ENCODE data around the gene EDIL3.
"Not testable (repeated sequence)": the region's sequence is repeated elsewhere in the genome, so short reads cannot be mapped to it uniquely, and the experiment has no call there.

EDIL3 gene

GRCh38 chr5:84299959-84300358 is 84.7 kb downstream of the EDIL3 start:
- DNase-seq (ENCODE audit: low read depth in 2 of 2) = no peak

DNA sequence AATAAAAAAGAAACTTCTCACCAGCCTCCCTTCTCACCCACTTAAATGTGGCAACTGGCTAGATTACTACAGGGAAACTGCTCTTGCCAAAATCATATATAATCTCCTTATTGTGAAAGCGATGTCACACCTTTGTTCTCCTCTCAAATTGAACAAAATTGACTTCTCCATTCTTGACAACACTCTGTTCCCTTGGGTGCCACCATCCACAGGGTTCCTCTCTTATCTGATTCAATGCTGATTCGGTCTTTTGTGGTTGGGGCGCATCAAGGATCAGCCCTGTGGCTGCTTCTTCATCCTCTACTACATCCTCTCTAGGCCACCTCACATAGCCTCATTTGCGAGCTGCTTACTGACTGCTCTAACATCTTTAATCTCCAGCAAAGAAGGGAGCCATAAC is 86.1 kb downstream of the EDIL3 start:
- no peak for DNase-seq (ENCODE audit: low read depth in 2 of 2)

GRCh38 chr5:84297641-84298040 is 87.0 kb downstream of the EDIL3 start:
- not testable (repeated sequence) for DNase-seq (ENCODE audit: low read depth in 2 of 2)

- no peak for DNase-seq (ENCODE audit: low read depth in 2 of 2)
Observed at GRCh38 chr5:84292788-84293653, 91.7 kb downstream of the EDIL3 start.

DNA sequence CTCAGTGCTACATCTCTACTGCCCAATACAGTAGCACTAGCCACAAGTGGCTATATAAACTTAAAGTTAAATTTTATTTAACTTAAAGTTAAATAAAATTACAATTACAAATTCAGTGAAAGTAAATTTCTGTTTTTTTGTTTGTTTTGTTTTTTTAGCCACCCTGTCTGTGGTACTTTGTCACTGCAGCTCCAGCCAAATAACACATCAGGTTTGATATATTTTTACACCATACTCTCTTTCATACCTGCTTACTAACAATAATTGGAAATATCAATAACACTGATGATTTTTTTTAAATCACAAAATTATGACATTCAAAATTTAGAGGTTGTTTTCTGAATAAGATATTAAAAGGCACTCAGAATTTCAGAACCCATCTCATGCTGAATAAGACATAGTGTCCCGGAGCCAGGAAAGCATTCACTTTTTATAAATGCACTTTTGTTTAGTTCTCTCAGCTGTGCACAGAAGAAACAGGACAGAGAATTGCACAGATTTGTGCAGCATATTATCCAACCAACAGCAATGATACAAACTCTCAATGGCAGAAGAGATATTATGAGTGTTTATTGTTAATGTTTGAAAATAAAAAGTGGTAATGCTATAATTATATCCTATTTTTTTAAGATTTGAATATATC is 92.6 kb downstream of the EDIL3 start:
- DNase-seq (ENCODE audit: low read depth in 2 of 2) = no peak

- no peak for DNase-seq (ENCODE audit: low read depth in 2 of 2)
Observed at GRCh38 chr5:84290673-84291072, 94.0 kb downstream of the EDIL3 start.

GRCh38 chr5:84290161-84290560 is 94.5 kb downstream of the EDIL3 start:
- DNase-seq (ENCODE audit: low read depth in 2 of 2) = no peak

DNA sequence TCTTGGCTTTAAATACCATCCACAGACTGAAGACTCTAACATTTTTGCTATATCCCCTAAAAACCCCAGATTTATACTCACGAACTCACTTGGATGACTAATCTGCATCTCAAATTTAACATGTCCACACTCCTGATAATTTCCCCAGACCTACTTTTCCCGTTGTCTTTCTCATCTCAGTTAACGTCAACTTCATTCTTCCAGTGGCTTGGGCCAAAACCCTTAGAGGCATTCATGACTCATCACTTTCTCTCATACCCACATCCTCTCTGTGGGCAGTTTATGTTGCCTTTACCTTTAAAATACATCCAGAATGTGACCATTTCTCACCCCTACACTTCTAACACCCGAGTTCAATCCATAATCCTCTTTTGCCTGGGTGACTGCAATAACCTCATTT is 96.7 kb downstream of the EDIL3 start:
- no peak for DNase-seq (ENCODE audit: low read depth in 2 of 2)

DNA sequence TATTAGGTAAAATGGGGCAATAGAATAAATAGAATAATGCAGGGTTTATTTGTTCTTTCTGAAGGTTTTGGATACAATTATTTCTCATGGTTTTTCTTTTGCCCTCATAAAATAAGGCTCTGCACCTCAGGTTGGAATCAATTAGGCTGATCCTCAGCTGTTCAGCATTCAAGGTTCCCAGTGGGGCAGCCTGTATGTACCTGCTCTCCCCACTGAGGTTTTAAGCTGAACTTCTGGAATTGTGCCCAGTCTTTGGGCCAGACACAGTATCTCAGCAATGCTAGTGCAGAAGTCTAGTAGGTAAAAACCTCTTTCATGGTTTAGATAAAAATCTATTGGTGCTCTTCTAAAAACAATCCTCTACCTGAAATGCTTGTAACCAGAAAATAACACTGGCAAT is 98.0 kb downstream of the EDIL3 start:
- no peak for DNase-seq (ENCODE audit: low read depth in 2 of 2)

- DNase-seq (ENCODE audit: low read depth in 2 of 2) = no peak
Observed at GRCh38 chr5:84285641-84286637, 98.7 kb downstream of the EDIL3 start.

DNA sequence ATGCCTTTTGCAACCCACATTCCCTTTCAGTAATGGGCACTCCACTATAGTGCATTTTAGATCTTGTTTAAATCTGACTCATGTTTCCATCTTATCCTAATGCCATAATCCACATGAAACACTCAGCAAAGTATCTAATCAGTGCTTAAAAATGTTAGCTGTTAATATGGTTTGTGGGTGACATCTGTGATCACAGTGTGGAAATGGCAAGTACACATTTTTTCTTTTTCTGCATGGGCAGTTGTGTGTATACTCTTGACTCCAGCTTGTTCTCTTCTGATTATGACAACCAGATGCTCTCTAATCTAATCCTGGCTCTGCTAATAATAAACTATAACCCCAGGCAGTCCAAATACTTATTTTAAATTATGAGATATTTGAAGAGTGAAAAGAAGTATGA is 103.3 kb downstream of the EDIL3 start:
- DNase-seq (ENCODE audit: low read depth in 2 of 2) = no peak

- no peak for DNase-seq (ENCODE audit: low read depth in 2 of 2)
Observed at GRCh38 chr5:84279234-84279633, 105.4 kb downstream of the EDIL3 start.

- DNase-seq (ENCODE audit: low read depth in 2 of 2) = no peak
Observed at GRCh38 chr5:84275609-84276008, 109.1 kb downstream of the EDIL3 start.

DNA sequence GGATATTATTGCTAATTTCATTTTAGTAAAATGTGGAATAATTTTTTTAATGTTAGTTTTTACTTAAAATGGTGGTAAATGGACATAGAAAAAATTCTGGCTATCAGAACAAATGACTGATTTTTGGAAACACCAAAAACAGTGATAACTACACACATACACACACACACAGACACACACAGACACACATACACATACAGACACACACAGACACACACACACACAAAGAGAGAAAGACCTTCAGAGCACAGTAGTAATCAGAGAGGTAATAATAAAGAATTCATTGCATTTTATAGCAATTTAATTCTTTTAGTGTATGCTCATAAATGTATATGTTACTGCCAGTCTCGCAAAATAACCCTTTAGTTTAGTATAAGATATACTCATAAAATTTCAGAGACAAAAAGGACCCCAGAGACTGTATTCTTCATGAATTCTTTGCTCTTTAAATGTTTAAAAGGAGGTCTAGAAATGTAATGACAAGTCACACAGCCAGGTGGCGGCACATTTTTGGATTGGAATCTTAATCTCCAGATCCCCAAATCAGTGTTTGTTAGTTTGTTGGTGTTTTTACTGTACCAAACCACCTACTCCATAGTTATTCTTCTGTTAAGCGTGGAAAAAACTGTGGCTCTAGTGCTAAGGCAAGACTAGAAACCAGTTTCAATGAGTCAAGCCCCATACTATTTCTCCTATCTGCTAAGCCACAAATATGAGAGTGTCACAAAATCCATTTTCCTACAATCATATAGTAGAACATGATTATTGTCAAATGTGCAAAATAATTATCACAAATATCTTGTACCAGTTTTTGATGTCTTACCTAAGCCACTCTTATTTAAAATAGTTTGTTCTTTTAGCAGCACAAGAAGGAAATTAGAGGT is 109.9 kb downstream of the EDIL3 start:
- no peak for DNase-seq (ENCODE audit: low read depth in 2 of 2)

- no peak for DNase-seq (ENCODE audit: low read depth in 2 of 2)
Observed at GRCh38 chr5:84273517-84273883, 111.2 kb downstream of the EDIL3 start.

GRCh38 chr5:84272771-84273516 is 111.7 kb downstream of the EDIL3 start:
- no peak for DNase-seq (ENCODE audit: low read depth in 2 of 2)

DNA sequence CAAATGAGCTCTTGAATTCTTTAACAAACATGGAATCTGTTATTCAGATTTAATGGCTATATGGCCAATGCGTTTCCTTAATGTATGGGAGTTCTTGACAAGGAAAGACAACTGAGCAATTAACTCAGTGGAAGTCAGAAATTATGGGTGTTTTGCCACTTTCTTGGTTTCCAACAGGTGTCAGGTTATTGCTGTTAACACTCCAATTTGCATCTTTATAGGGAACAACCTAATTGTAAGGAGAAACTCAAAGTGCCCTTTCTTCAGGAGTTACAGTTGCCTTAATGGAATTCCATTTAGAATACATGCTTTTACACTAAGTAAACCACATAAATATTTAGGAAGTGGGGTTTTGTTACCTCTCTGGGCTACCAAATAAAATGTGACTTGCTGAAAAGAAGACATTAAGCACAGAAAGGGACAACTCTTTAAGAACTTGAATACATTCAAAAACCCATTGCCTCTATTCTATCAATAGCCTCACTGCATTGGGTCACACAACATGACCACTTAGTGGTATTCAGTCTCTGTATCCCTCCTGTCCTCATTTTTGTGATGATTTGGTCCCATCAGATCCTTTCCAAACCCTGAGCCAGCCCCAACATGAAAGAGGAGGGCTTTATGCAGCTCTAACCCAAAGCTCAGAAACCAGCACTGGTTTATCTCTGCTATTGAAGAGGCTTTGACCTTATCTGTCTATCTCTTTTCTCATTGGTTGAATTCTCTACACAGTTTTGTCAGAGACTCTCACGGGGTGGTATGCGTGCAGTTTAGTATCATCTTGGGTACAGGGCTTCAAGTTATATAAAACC is 118.7 kb downstream of the EDIL3 start:
- DNase-seq (ENCODE audit: low read depth in 2 of 2) = no peak

- no peak for DNase-seq (ENCODE audit: low read depth in 2 of 2)
Observed at GRCh38 chr5:84265130-84265529, 119.5 kb downstream of the EDIL3 start.

DNA sequence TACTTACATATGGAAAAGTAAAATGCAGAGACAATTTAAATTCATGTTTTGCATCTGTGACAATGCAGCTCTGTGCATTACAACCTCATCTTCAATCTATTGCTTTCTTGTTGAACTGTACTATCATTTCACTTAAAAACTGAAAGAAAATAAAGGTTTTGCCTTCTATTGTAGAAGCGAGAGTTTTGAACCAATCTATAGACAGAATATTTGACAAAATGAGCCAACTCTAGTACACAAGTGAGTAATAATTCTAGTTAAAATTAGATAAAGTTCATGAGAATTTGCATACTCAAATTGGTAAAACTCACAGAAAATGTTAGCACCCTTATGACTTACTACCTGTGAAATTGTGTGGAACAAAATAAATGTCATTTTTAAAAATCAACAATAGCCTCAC is 123.7 kb downstream of the EDIL3 start:
- DNase-seq (ENCODE audit: low read depth in 2 of 2) = no peak

- DNase-seq (ENCODE audit: low read depth in 2 of 2) = no peak
Observed at GRCh38 chr5:84260140-84260539, 124.5 kb downstream of the EDIL3 start.

Measured in stimulated activated CD8-positive, alpha-beta memory T cell treated with anti-CD3 and anti-CD28 coated beads, Interleukin-15, amount 100 ng/mL, for 4 hours (primary cell).